K562 treated with DMSO at 1 percent for 24 hours (cell line): ENCODE results near the gene BIRC7. TPM values are rescaled to one million over a fixed set of nuclear protein-coding genes. Genes with fewer than 3 reads are reported as not detected.

Source experiments
- total RNA-seq: library from RNA; unstranded; fragments of 300-600 nt; gene quantifications from 2 replicates; pipeline ENCODE4 v1.2.3, GENCODE V29; 2022; ENCODE audit warnings: low read depth; ENCODE audit not compliant: insufficient read depth

The BIRC7 gene
- 0.71 and 0.73 TPM in 2 replicates for total RNA-seq

GRCh38 chr20:63235399-63235983 is at the start of gene BIRC7:
BIRC7 (plus strand) TSS chr20:63235905; CDS start chr20:63236097, 192 bp downstream.

GRCh38 chr20:63216041-63216848 is 19.5 kb upstream of the BIRC7 start, which contains the start of gene YTHDF1:
YTHDF1 (minus strand) TSS chr20:63216131; CDS start chr20:63215892, 239 bp downstream.

GRCh38 chr20:63254232-63254605 is 18.5 kb downstream of the BIRC7 start, which contains the start of gene NKAIN4:
NKAIN4 (minus strand) TSS chr20:63254463; CDS start chr20:63254450, 13 bp downstream.

GRCh38 chr20:63272105-63273058 is 36.7 kb downstream of the BIRC7 start, which contains the start of gene ARFGAP1:
ARFGAP1 (plus strand) TSS chr20:63272813; CDS start chr20:63275581, 2,768 bp downstream.

Other genes starting within 250 kb of the BIRC7 start
- not detected in 2 replicates for gene BHLHE23, start 228.9 kb upstream of the BIRC7 start, total RNA-seq
- 29.7 and 32.3 TPM in 2 replicates for gene YTHDF1, start 19.8 kb upstream of the BIRC7 start, total RNA-seq
- gene NKAIN4, start 18.6 kb downstream of the BIRC7 start, total RNA-seq = not detected in 2 replicates
- gene ARFGAP1, start 36.9 kb downstream of the BIRC7 start, total RNA-seq = 72.7 and 84.9 TPM in 2 replicates
- not detected in 2 replicates for gene COL20A1, start 57.3 kb downstream of the BIRC7 start, total RNA-seq
- gene CHRNA4, start 125.4 kb downstream of the BIRC7 start, total RNA-seq = not detected in 2 replicates
- not detected in 2 replicates for gene KCNQ2, start 236.8 kb downstream of the BIRC7 start, total RNA-seq